Urothelium cell line (cell line): ENCODE results near the gene CDH12.
"Not testable (repeated sequence)": the region's sequence is repeated elsewhere in the genome, so short reads cannot be mapped to it uniquely, and the experiment has no call there.

Experiments used
- DNase-seq: peaks from one replicate; pipeline ENCODE4 v3.0.0; 2011; ENCODE audit warnings: low spot score, mixed read lengths
- FAIRE-seq: peaks from 2 replicates; lab custom pipeline; 2011; peaks lifted over from hg19 to GRCh38; lab: Jason Lieb, UNC

CDH12 gene

DNA sequence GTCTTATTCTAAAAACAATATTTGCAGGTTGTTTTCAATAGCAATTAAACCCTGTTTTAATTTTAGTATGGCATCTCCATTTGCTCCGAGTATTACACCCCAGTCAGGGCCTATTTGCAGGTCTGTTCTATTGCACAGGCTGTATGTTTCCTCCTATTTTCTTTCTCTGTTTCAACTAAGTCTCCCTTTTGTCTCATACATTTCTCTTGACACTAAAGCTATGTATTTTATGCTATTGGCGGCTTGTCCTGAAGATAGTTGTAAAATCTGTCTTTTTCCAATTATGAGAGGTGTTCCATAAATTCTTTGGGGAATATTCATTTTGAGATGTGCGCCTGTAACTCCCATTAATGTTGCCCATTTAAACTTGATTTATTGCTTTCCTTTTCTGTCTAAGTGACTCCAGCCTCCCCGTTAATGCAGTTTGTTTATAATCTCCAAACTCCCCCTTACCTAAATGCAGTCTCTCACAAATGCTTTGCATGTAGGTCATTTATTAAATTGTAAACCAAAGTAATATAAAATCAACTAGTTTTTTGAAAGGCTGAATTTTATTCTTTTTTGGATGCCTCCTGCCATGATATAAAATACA, 262.4 kb downstream of the CDH12 start:
- FAIRE-seq: no peak
- no peak for DNase-seq

DNA sequence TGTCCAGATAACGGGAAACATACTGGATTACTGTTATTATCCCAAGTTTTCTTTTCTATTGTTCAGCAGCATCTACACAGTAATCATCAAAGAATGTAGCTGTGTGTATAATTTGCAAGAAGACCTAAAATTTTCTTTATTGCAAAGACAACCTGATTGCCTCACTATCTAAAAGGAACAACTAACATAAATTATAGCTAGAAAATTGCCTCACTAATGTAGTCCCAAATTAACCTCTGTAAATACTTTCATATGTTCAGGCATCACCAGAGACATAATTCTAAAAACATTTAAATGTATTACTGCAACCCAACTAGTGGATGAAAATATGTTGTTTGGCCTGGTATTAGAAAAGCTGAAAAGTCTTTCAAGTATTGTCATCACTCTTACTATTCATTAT, 275.4 kb downstream of the CDH12 start:
- no peak for FAIRE-seq
- DNase-seq: no peak

DNA sequence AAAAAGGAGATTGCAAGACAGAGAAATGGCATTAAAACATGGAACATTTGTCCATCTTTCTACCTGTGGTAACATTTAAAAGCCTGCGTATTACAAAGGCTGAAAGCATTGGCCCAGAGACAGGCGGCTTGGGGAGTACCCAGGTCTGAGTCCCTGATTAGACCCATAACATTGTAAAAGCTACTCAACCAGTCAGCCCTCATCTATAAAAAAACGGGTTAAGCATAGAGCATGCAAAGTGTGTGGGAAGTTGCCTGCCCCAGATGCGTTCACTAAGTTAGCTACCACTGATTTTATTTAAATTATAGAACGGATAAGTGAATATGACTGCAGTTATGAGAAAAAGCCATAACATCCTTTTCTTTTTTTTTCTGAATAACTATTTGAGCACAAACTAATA, 276.1 kb downstream of the CDH12 start:
- DNase-seq (no peak), FAIRE-seq (no peak)

DNA sequence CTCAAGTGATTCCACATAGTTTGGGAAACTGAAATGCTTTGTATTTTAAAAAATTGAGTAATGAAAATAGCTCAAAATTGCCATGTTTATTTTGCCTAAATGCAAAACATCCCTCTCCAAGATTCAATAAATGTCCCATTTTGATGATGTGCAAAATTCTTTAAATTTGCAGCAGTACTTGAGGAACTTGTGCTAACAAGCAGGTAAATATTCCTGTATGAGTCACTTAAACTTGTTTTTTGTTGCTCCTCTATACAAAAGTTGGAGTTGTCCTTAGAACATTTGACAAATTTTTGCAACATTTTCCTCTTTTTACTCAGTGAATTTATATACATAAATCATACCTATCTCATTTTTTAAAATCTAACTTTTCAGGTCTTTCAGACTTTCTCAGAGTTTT, 280.2 kb downstream of the CDH12 start:
- FAIRE-seq: no peak
- DNase-seq: no peak

DNA sequence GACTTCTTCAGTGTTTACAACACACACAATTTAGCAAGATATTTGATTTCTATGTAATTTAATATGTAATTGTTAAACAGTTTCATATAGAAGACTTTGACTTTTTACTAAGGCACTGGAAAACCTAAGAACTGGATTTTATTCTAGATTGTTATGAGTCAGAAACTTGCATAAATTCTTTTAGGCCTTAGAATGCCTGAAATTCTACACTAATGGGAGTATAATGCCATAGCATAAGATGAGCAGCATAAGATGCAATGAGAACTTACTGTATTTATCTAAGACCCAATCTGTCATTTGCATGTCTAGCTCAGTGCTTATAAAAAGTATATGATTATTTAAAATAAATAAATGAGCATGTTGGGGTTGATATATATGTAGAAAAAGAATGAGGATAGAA, 285.2 kb downstream of the CDH12 start:
- DNase-seq: no peak
- FAIRE-seq: no peak

DNA sequence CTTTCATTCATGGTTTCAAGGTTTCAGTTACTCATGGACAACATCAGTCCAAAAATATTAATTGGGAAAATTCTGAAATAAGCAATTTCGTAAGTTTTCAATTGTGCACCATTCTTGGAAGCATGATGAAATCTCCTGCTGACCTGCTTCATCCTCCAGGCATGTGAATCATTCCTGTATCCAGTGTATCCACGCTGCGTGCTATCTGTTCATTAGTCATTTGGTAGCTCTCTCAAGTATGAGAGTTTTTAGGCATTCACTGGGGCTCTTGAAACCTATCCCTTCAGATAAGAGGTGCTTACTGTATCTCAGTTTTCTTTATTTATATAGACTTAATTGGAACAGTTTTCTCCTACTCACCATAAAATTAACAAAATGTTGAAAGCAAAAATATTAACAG, 293.0 kb downstream of the CDH12 start:
- FAIRE-seq (no peak), DNase-seq (peak; percentile 34)

DNA sequence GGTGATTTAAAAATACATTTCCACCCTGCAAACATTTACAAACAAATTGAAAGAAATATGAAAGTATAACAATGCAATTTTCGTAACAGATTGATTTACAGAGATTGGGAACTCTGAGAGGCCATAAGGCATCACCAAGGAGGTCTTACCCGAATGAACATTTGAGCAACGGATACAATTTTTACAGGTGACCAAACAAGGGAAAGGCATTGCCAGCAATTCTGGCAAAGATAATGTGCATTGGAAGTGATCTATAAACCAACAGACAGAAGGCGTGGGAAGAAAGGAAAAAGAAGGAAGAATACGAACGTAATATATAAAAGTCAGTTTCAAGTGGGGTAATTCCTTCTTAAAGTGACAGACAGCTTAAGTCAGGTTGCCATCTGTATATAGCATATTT, 295.9 kb downstream of the CDH12 start:
- FAIRE-seq (no peak), DNase-seq (no peak)

DNA sequence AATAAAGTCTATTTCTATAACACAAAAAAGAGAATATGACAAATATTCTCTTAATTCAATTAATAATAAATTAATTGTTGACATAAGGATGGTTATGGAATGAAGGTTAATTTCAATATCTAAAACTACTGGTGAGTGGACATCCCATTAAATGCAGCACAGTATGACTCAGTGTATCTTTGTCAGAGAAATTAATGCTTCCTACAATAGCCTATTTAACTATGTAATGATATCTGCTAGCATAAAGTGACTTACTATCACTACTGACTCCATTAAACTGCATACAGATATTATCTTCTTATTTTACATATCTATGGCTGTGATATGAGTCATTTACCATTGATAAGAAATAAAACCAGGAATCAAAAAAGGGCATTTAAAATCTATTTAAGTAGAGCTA, 298.7 kb downstream of the CDH12 start:
- DNase-seq (no peak), FAIRE-seq (no peak)

DNA sequence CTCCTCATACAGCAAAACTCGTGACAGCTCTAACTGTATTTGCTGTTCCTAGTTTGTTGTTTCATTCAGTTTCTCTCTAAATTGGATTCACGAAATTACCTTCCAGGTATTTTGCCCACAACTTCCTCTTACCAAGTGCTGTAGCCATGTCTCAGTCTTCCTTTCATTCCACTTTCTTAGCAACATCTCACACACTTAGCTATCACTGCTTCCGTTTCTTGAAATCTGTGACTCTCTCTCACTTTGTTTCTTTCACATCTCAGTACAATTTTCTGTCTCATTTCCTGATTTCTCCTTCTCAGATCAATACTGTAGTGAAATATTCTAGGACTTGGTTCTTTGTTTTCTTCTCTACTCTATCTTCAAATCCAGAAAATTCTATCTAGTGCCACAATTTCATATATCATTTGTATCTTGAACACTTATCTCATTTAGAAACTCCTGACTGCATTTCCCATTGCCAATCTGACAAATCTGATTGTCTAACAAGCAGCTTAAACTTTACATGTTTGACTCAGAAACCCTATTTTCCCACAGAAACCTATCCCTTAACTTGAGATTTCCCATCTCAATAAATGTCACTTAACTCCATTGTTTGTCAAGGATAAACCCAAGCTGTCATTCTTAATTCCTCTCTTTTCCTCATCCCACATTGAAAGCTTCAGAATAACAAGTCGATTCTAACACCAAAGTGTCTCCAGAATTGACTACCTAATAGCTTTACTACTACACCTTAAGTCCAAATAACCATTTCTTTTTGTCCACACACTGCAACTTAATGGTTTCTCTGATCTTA, 303.1 kb downstream of the CDH12 start:
- FAIRE-seq (no peak), DNase-seq (no peak)

DNA sequence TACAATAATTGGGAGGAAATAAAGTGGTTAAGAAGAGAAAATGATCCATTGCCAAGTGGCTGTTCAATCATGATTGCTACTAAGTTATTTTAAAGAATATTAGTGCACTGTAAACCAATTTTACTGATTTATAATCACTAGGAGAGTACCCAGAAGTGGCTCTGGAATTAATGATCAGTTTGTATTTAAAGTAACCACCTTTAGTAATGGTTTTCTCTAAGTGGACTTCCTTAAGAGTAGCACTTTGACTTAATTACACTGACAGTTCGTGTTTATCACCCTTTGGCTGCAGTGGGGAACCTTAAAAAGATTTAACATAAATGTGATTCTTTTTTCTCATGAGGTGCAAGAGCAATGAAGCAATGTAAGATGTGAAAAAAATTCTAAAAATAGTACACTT, 310.8 kb downstream of the CDH12 start:
- DNase-seq (no peak), FAIRE-seq (no peak)

DNA sequence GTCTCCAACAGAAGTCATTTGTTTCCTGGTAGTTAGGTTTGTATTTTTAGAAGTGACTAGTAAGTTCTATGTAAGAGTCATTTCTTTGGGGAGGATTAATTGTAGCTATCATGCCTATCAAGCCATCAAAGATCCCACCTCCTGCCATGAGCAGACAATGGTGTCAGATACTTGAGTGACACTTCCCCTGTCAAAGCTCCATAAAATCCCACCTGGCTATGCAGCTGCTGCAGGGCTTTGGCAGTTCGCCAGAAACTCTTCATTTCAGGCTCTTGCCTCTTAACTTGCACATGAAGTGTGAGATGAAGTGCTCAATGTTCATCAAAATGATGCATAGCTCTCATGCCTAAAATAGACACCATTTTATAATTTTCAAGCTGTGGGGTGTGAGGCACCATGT, 312.1 kb downstream of the CDH12 start:
- FAIRE-seq (no peak), DNase-seq (no peak)

DNA sequence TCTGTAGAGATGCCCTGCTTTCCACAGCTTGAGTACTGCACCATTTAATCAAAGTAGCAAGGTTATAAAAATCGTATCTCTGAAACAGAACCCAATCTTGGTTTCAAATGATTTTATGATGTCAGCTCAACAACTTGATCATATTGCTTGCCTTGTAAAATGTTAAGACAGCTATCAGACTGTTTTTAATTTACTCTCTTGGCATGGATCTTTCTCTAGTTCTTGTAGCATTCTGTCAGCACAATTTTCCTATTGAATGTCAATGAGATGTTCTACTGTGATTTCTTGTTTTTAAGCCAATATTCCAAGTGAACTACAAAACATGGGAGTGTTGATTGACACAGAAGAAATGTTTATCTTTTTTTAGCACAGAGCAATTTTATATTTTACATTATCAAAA, 313.4 kb downstream of the CDH12 start:
- DNase-seq (no peak), FAIRE-seq (no peak)

DNA sequence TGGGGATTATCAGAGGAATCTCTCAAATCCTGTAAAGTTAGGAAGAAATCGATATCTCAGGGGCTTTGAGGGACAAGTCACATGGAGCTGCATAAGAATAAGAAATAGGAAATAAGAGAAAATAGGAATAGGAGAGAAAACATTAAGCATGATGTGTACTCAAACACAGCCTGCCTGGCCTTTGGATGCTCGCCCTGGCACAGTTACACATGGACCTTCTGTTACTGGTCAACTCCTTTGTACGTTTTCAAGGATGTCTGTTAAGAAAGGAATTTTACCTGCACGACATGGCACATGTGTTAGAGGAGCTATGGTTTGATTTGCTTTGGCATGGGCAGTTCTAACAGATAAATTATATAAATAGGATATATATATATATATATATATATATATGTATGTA, 321.2 kb downstream of the CDH12 start:
- FAIRE-seq: no peak

DNA sequence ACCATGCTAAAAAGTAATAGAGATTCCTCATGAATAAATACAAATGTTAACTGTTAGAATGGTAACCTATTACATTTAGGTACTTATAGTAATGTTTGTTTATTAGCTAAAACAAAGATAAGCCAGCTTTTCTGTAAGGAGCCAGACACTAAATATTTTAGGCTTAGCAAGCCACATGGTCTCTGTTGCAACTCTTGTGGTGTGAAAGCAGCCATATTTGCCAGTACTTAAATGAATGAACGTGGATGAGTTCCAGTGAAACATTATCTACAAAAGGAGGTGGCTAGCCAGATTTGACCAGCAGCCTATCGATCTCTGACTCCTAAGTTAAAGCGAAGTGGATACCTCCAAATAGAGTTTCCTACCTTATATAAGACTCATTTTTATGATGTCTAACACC, 331.6 kb downstream of the CDH12 start:
- FAIRE-seq (no peak), DNase-seq (no peak)

More for the DNA sequence above, 321.2 kb downstream of the CDH12 start:
- no peak for DNase-seq

DNA sequence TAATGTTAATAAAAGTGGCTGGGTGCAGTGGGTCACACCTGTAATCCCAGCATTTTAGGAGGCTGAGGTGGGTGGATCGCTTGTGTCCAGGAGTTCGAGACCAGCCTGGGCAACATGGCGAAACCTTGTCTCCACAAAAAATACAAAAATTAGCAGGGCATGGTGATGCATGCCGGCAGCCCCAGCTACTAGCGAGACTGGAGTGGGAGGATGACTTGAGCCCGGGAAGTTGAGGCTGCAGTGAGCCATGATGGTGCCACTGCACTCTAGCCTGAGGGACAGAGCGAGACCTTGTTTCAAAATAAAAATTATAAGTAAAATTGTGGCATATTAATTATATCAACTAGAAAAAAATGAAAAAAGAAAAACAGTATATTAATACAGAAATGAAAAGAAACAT, 336.6 kb downstream of the CDH12 start:
- not testable (repeated sequence) for DNase-seq, FAIRE-seq

DNA sequence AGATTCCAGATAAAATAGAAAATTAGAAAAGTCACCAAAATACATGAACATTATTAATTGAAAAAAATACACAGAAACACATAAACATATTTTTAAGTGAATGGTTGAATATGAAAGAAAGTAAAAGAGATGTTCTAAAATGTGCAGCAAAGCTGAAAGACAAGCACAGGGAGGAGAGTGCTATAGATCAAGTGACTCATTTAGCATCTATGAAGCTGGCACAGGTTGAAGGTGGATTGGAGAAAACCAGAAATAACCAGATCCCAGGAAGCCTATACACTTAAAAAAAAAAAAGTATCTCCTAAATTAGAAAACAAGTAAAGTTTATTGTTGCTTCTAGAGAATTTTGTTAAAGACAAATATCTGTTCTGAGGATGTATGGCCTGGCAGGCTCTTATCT, 338.9 kb downstream of the CDH12 start:
- DNase-seq (no peak), FAIRE-seq (no peak)

DNA sequence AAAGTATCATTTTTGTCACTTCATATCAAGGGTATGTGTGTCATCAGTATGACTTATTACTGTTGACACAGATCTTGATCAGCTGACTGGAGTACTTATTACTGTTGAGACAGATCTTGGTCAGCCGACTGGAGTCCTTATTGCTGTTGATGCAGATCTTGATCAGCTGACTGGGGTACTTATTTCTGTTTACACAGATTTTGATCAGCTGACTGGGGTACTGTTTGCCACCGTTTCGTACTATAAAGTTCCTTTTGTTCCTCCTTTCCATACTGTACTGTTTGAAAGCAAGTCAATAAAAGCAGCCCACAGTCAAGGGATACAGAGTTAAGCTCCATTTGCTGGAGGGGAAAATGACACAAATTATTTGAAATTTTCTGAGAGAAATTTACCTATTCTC, 347.3 kb downstream of the CDH12 start:
- DNase-seq (no peak), FAIRE-seq (no peak)

DNA sequence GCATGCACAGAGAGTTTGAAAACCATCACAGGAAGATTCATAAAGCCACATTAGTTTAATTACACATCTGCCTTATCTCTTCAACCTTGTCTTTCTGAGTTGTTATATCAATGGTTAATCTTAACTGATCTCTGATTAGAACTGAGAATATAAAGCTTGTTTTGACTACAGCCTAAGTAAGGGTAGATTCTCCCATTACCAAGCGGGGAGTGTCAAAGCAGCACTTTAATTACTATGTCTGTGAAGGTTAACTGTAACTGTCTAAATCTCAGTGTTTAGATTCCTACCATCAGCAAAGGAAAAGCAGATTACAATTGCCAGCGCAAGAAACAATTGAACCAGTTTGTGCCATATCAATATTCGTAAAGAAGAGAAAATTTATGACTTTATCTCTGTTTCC, 348.7 kb downstream of the CDH12 start:
- FAIRE-seq (no peak), DNase-seq (no peak)

DNA sequence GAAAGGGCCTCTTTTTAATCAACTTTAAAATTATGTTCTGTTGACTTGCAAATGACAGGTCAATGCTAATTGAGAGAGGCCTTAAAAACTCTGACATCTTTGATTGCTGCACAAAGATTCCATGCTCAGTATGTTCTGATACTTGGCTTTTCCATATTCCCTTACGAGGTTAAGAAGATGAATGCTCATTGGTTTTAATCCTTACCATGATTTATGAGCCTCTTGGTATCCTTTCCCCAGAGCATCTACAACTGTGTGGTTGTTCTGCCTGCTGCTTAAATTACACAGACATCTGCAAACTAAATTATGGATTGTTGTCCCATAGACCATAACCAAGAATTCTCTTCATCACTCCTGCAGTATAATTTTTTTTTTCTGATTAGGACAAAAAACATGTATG, 352.6 kb downstream of the CDH12 start:
- FAIRE-seq: no peak
- DNase-seq: no peak

DNA sequence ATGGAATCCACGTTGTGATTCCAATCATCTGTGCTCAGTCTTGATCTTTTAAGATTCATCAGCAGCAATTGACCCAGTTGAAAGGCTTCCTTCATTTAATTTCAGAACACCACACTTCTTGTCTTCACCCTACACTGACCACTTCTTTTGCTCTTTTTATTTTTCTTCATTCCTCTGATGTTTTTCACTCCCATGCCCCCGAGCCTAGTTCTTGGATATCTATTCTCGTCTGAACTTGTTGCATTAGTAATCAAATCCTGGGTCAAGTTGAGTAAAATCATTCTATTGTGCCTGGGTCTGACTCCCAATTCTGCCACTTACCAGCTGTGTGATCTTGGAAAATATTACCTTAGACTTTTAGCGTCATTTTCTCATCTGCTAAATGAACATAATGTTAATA, 356.5 kb downstream of the CDH12 start:
- FAIRE-seq (no peak), DNase-seq (no peak)

DNA sequence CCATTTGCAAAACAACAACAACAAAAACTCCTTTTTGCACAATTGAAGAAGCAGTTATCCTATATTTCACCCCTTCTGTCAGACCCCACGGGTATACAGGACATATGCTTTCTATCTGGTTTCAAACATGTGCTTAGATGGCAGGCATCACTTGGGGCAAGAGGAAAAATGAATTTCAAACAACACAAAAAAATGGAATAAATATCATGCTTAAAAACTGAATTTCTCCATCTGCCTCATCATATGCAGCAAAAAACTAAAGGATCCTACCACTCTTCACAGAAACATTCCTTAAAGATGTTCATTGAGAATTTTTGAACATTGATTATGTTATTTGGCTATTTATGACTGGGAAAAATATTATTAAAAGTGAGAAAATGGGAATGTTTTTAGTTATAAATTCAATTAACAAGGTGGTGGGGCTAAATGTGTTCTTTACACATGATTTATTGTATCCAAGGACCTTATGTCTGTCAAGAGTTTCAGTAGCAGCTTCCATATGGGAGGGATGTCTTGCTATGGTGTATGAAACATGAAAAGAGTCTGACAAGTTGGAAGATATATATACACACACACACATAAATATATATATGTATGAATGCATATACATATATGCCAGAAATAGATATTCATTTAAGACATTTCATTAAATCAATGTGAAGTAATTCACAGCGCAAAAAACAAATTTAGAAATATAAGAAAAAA, 358.0 kb downstream of the CDH12 start:
- FAIRE-seq (no peak), DNase-seq (no peak)

DNA sequence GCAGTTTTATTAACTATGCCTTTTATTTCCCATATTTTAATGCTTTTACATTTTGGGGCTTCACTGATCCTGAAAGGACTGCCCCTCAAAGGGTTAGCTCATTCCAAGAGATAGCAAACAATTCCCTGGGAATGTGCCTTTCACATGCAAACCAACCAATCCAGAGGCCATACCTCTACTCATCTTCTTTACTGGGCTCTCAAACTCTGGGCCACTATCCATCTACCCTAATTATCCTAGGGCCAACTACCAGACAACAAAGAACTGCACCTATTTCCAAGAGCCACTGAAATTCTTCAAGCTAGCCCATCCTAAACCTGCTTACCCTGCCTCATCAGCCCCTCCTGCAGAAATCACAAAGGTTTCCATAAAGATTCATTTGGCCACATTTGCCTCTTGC, 364.7 kb downstream of the CDH12 start:
- FAIRE-seq (no peak), DNase-seq (no peak)
